DMS153 treated with DMSO at 0.1 percent for 48 hours (cell line): ENCODE results near the gene PEX11B.

Experiments used
- DNase-seq: peaks from one replicate; lab custom pipeline; 2025; ENCODE audit not compliant: unreplicated experiment; lab: John Stamatoyannopoulos, UW

The PEX11B gene, protein sequence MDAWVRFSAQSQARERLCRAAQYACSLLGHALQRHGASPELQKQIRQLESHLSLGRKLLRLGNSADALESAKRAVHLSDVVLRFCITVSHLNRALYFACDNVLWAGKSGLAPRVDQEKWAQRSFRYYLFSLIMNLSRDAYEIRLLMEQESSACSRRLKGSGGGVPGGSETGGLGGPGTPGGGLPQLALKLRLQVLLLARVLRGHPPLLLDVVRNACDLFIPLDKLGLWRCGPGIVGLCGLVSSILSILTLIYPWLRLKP

DNA sequence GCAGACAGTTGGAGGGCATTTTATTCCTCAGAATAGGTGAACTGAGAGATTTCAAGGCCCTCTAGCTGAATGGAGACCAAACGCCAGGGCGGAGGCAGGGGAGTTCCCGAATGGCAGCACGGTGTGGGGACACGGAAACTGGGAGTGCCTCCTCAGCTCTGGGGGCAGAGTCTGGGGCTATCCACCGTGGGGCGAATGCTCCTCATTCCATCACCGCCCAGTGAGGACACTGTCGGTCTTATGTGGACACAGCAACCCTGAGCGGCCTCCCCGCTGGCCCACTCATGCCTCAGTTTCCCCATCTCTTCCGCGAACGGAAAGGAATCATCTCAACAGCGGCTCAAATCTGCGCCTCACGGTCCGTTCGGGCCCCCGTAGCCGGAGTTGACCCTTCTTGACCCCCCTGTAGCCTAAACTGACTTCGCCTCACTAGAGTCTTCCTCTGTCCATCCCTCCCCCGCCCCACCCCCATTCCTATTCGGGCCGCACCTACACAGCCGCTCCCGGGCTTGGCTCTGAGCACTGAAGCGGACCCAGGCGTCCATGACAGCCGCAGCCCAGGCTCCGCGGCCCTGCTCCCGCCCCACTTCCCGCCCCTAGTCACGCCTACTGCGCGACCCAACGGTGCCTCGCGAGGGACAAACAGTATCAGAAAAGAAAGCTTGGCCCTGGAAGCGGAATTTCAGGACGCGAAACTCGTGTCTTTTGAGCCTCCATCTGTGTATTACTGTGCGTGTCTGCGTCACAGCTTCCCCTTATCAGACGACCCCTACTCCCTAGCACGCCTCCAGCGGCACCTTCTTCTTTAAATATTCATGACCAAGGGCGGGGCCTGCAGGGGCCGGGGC, at the start of gene PEX11B:
Gene PEX11B (minus strand): TSS at position 574 of the 848 bp plus-strand sequence. CDS start 29 bp downstream, at position 545.
- DNase-seq = peak; percentile 96

DNA sequence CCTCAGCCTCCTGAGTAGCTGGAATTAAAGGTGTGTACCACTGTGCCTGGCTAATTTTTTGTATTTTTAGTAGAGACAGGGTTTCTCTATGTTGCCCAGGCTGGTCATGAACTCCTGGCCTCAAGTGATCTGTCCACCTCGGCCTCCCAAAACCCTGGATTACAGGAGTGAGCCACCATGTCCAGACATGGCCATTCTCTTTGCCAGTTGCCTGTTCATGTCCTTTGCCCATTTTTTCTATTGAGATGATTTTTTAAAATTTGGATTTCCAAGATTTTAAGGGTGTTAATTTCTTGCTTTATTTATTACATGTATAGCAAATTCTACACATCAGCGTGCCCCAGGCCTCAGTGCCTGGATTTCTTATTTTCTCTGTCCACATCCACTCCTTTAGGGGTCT, 48.8 kb upstream of the PEX11B start:
- no peak for DNase-seq

DNA sequence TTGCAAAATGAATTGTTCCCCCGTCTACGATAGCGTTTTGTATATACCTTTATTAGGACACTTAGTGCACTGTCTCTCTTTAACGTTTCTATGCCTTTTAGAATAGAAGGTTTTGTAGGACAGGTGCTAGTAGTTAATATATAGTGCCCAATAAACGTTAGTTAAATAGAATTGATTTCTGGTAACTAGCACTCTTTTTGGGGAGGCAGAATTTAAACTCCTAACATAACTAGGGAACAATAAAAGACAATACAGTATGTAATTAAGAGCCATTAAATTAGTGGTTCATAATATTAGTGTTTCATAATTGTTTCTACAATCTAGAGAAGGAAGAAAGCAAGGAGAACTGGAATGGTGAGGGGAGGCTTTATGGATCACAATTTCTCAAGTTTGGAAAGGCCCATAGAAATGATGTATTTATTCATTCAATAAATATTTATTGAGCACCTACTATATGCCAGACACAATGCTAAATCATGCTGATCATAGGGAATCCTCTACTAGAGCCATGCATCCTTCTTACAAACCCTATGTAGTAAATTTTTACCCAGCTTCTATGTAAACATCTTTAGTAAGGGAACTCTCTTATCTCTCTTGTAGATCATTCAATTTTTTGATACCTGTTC, 46.7 kb upstream of the PEX11B start:
- DNase-seq = no peak

DNA sequence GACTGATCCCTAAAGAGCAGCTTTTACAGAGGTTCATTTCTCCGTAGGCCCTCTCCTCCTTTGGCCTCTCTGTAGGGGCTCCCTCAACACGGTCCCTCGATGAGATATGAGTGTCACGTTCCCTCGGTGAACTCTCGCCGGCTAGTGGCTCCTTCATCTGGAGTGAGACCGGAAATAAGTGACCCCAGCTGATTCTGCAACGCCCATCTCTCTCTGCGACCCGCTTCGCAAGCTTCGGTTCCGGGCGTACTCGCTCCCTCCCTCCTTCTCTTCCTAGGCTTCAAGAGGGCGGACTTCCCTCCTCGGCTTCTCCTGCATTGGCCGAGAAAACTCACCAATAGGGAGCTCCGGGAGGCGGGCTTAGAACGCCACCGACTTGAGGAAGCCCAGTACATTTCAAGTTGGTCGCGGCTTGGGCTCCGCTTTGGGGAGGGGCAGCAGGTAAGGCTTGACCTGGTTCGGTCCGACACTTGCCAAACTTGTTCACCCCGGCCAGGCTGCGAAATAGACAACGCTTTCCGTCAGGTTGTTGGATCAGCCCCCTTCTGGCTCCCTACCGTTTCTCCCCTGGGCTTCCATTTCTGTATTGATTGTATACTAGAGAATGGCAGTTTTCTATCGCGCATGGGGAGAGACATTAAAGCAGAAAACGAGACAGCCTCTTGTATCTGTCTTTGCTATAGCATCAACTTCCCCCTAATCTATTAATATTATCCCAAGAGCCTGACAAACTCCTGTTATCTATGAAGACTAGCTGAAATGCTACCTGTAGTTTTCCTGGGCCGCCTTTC, 46.0 kb upstream of the PEX11B start, which contains the start of the genes ANKRD34A and POLR3GL:
Gene ANKRD34A (minus strand): TSS at position 248 of the 791 bp plus-strand sequence. CDS start 2,816 bp downstream, outside the sequence.
Gene POLR3GL (plus strand): TSS at position 363 of the 791 bp plus-strand sequence. CDS start 10,176 bp downstream, outside the sequence.
- DNase-seq = peak; percentile 91

DNA sequence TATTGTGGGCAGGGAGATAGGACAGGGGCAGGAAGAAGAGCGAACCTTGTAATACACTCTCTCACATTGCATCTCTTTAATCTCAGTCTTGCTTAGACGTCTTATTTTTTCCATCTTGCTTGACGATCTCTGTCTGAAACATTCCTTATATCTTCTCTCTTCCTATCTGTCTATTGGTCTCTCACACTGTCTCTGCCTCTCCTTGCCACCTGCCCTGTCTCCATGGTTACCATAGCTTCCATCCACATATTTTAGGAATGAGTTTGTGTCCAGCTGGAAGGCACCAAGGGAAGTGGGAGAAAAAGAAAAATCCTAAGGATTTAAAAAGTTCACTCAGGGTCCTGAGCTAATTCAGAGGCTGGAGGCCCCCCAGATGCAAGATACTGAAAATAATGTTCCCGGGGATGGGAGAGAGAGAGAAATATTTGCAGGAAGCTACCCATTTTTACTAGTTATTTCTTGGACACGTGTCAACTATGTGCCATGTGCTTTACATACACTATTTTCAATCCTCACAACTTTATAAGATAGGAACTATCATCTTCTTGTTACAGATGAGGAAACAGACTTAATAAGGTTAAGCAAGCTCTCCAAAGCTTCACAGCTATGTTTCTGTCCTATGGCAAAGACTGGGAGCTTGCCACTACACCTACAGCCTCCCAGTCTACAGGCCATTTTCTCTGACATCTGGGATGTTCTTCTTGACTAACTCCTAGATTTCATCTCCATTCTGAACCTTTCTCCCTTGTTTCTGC, 44.9 kb upstream of the PEX11B start:
- no peak for DNase-seq

DNA sequence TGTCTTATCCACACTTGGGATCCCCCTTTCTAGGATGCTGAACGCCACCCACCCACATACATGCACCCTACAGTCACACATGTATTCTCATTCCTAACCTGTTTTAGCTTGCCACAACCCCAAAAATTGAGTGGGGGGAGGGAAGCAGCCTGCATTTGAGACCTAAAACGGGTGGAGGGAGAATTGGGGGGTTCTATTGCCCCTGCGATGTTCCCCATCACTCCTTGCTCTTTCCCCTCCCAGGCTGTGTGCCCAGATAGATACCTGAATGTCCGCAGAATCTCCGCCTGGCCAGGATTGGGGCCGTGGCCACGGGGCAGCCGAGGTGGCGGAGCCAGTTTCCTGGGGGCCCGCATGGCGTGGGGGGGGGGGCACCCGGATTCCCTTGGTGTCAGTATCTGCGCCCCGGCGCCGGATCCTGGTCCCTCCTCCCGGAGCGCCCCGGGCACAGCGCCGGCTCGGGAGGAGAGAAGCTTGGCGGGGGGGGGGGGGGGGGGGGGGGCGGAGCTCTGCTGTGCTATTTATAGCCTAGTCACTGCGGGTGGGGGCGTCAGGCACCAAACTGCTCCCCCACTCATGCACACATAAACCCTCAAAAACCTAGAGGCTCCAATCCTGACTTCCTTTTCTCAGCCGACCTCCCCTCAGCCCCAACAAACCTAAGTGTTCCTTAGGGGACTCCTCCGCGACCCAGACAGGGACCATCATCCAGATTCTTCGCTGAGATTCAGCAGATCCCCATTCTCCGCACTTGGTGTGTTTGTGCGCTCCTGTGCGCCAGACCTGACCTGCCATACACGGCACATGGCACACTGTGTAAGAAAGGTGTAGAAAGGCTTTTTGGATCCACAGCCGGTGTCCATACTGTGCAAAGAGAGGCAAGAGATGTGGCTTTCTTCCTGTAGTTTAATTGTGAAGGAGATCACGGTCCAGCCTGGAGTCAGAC, 43.9 kb upstream of the PEX11B start:
- no peak for DNase-seq

DNA sequence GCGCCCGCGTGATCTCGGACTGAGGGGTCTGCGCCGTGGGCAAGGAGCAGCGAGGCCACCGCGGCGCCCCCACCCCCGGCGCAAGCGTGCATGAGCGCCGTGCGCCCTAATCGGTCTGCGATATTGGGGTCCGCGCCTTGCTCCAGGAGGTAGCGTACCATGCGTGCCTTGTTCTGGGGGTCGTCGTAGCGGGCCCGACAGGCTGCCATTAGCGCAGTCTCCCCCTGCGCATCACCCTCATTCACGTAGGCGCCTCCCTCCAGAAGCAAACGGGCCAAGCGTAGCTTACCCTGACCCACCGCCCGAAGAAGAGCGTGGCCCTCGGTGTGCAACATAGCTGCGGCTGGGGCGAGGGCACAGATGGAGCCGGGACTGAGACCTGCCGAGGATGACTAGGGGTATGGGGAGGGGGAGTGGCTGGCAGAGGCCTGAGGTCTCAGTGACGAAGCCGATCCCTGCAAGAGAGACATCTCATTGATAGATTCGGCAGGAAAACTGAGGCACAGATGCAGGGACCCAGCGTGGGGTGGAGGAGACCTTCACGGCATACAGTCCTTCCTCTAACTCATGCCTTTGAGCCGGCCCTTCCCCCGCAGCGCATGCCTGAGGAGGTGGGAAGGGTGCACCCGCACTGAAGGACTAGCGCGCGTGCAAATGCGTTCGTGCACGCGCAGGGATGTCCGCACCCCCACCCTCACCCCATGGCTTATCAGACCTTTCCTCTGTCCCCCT, 43.1 kb upstream of the PEX11B start:
- no peak for DNase-seq

DNA sequence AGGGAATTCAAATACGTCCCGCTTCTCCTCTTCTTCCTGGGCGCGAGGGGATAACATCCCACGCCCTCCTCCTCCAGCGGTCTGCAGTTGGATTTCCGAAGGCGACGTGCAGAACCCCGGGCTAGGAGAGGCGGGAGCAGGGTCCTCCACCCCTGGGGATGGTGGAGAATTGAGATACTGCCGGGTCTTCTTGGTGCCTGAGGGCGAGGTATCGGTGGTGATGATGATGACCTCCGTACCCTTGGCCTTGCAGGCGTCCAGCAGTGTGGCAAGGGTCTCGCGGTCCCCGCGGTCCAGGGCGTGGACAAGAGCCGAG, 42.5 kb upstream of the PEX11B start:
- no peak for DNase-seq

DNA sequence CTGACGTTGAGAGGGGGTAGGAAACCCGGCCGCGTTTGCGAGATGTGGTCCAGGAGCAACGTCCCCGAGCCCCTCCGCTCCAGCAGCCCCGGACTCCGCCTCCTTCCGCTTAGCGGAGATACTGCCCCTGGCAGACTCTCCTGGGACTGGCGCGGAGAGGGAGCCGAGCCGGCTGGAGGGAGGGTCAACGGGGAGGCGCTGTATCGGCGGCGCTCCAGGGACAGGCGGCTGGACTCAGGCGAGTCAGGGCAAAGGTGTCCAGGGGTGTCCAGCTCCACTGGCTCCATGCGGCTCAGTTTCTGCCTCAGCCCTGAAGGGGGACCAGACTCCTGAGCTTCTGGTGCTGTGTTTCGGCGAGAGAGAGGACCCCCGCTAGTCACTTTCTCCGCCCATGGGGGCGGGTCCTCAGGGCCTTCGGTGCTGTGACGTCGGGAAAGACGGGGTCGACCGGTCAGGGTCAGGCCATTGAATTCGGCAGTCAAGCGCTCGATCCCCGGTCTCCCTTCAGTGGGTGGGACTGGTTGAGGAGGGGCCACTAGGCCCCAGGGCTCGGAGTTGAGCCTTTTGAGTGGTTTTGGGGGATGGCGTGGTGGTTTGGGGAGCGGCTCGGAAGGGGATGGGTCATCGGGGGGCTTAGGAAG, 42.1 kb upstream of the PEX11B start:
- DNase-seq = peak; percentile 75

DNA sequence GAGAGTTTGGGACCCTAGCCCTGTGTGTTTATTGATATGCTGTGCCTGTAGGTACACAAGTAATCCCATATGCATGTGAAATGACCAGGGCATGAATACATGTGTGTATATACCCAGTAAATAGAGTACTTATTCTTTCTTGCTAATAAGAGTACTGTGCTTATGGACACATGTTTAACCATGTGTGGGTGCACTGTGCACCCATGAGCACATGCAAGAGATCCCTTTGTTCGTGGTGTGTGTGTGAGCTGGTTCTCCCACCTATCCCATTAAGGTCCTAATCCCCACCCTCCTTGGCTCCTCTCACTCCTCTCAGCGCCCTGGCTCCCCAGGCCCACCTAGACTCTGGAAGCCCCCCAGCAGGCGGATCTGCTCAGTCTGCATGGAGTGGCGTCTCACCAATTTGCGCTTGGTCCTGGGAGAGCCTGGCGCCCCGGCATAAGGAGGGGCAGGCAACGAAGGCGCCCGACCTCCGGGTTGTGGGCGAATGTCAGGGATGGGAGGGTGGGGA, 41.5 kb upstream of the PEX11B start:
- no peak for DNase-seq

DNA sequence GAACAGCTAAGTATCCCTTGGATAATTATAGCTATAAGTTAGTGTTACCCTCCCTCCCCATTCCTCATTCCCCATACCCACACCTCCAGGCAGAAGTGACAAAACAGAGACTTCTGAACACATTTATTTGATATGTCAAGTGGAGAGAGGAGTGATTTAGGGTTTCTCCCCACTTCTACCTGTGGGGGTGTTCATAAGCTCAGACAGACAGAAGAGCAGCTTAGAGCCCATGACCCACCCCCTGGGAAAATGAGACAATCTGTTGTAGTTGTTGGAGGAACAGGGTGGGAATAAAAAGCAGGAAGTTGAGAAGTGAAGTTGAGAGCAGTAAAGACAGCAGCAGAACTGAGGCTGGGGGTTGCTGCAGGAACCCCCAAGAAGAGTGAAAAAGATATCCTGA, 40.8 kb upstream of the PEX11B start:
- DNase-seq = no peak

DNA sequence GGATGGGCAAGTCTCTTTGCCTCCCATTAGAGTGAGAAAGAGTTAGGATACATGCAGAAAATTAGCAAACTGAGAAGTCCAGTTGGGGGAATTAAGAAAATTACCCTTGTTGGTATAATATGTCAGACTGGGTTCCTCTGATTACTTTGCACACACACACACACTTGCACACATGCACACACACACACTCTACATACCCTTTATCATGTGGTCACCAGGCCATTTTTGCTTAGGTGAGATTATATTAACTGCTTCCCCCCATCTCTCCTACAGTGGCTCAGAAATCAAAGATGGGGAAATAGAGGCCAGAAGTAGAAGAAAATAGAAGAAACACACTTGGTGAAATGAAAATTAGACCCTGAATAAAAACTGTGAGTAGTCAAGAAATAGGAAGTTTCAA, 40.2 kb upstream of the PEX11B start:
- DNase-seq = no peak

DNA sequence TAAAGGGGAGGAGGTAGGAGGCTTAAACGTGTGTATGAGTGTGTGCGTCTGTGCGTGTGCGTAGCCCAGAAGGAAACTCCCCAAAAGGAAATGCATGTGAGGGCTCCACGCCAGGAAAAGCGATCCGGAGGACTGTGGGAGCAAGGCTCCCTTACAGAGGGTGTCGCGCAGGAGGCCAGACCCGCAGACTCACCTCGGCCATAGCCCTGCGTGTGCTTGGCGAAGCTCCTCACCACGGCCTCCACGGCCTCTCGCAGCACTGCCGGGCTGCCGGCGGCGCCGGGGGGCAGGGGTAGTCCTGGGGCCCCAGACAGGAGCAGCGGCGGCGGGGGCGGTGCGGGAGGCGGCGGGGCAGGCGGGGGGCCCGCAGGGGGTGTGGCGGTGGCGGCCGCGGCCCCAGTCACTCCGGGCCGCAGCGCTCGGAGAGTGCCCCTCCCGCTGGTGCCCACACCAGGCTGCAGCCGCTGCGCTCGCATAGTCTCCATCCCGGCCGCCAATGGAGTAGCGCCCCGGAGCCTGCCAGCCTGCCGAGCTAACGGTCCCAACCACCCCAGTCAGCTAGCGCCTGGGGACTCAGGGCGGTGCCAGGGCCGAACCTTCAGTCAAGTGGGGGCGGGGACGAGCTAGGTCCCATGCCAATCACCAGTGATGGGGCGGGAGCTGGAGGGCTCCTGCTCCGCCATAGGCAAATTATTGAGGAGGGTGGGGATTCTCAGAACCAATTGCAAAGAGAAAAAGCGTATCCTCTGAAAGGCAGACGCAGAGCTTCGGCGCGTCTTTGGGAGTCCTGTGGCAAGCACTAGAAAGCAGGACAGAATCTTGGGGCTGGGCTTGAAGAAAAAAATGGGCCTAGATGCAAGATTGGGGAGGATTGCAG, 39.2 kb upstream of the PEX11B start, which contains the start of gene LIX1L:
Gene LIX1L (minus strand): TSS at position 575 of the 877 bp plus-strand sequence. CDS start 90 bp downstream, at position 485.
- DNase-seq = peak; percentile 99

DNA sequence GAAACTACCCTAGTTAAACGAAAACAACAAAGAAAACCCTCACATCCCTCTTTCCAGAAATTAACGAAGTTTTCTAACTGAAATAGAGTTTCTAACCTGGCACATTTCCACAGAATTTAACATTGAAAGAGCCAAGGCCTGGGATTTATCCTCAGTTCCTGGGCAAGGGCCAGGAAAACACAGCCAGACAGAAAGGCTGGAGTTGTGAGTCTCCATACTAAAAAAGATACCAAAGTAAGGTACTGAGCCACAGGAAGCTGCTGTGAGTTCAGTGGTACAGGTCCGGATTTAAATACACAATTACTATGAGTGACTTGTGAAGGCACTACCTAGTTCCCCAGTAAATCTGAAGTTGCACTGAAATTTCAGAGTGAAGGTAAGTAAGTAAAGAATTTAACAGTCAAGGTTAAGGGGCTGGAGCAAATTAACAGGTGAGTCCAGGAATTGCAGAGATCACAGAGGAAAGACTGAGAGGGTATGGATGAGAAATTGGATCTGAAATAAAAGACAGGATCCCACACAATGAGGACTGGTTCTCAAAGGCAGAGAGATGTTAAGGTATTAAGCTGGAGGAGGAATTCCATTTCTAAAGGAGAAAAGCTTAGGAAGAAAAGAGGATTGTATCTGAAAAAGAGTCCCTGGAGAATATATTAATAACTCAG, 38.4 kb upstream of the PEX11B start:
- no peak for DNase-seq

DNA sequence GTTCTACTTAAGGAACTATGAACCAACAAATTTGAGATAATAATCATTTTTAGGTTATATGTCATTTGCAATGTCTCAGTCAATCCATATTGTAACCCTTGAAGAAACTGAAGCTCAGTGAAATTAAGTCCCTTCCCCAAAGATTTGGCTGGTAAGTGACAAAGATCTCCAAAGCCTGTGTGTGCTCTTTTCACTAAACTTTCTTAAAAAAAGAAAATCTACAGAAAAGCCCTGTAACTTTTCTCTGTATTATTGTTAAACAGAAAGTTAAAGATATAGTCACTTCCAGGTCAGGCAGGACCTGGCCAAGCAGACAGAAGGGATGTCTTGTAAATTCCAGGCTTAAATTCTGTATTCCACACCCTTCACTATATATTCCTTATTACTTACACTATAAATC, 37.8 kb upstream of the PEX11B start:
- DNase-seq = no peak

DNA sequence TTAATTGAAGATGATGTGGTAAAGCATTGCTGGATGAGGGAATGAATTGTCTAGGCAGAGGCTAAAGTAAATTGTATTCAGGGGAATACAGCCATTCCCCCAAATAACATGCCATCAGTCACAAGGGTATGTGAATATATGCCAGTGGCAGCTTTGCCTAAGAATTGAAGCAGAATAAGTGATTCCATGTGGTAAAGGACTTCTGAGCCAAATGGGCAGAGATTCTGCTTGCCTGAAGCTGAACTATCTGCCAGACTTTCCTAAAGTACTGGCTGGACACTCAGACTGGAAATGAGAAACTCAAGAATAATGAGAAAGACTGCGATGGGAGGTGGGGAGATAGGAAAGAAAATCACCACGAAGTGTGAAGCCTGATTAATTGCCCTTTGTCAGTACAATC, 36.9 kb upstream of the PEX11B start:
- DNase-seq = no peak
